Activated T-helper 2 cell treated with anti-CD3 and anti-CD28 coated beads, Interferon-gamma antibody, Interleukin-2, Interleukin-4, amounts not matched to agents 10 μg/mL and 5 μg/mL and 100 μg/mL, durations not matched to agents 14 hours and 24 hours and 36 hours (primary cell): Measurements from ENCODE around the gene NEUROD4. TPM values are rescaled to one million over a fixed set of nuclear protein-coding genes. Genes with fewer than 3 reads are reported as not detected.
A peak's percentile ranks its signal among the peaks of the same experiment; 100 is the strongest.

Source experiments
- DNase-seq: peaks from one replicate; pipeline ENCODE4 v3.0.0; 2021; ENCODE audit warnings: low spot score
- H3K27ac Mint-ChIP-seq: one replicate; pipeline ENCODE4 v1.8.0; 2021; ENCODE audit warnings: mixed read lengths
- H3K27me3 Mint-ChIP-seq: one replicate; pipeline ENCODE4 v1.8.0; 2021; ENCODE audit warnings: low read depth, mixed read lengths
- H3K36me3 Mint-ChIP-seq: one replicate; pipeline ENCODE4 v1.8.0; 2021; ENCODE audit warnings: low read depth, mixed read lengths
- H3K4me1 Mint-ChIP-seq: one replicate; pipeline ENCODE4 v1.8.0; 2021; ENCODE audit warnings: low read depth, mixed read lengths
- H3K4me3 Mint-ChIP-seq: one replicate; pipeline ENCODE4 v1.8.0; 2021; ENCODE audit warnings: low read depth, mild to moderate bottlenecking, moderate library complexity, mixed read lengths
- H3K9me3 Mint-ChIP-seq: one replicate; pipeline ENCODE4 v1.8.0; 2021; ENCODE audit warnings: mixed read lengths
- intact Hi-C: fragments of 100-400 bp; cut with micrococcal nuclease; formaldehyde crosslinking; loops from one replicate; pipeline ENCODE4 v1.15.1; 2023
- total RNA-seq: library from RNA; stranded (reverse); gene quantifications from 2 replicates; pipeline ENCODE4 v1.2.3, GENCODE V29; 2022

NEUROD4 gene
- total RNA-seq = not detected in 2 replicates

- Mint-ChIP-seq H3K4me1 (peaks cover 5% of the 10 kb centered on the region), H3K36me3 (no peaks in the 10 kb centered on the region), H3K27ac (no peak within 1 kb of the TSS)
Observed at GRCh38 chr12:55019784-55020183, at the start of gene NEUROD4. TSS of gene NEUROD4 (plus strand) at chr12:55019974. CDS start at chr12:55026440, 6,466 bp downstream.

GRCh38 chr12:54970741-54971140 lies 49.0 kb upstream of the NEUROD4 start:
- H3K4me3 Mint-ChIP-seq = no peak overlapping the region
- H3K36me3 Mint-ChIP-seq = peaks cover 90% of the 10 kb centered on the region
- peaks cover 85% of the 10 kb centered on the region for H3K4me1 Mint-ChIP-seq
- H3K27ac Mint-ChIP-seq = peak overlapping the region; percentile 38
- no peaks in the 10 kb centered on the region for H3K9me3 Mint-ChIP-seq
- no peak for DNase-seq
- intact Hi-C loops = no loop called here
- H3K27me3 Mint-ChIP-seq = no peaks in the 10 kb centered on the region

More at GRCh38 chr12:55019784-55020183, at the start of gene NEUROD4:
- intact Hi-C loops = no loop called here
- H3K9me3 Mint-ChIP-seq = no peaks in the 10 kb centered on the region
- H3K27me3 Mint-ChIP-seq = peaks cover 66% of the 10 kb centered on the region
- no peak within 1 kb of the TSS for H3K4me3 Mint-ChIP-seq
- no peak for DNase-seq

GRCh38 chr12:54973556-54973955 lies 46.2 kb upstream of the NEUROD4 start:
- intact Hi-C loops = no loop called here
- H3K4me1 Mint-ChIP-seq = peaks cover 81% of the 10 kb centered on the region

GRCh38 chr12:54974279-54974678 lies 45.5 kb upstream of the NEUROD4 start:
- Mint-ChIP-seq H3K4me1 (peaks cover 85% of the 10 kb centered on the region), H3K9me3 (no peaks in the 10 kb centered on the region), H3K27me3 (no peaks in the 10 kb centered on the region), H3K27ac (peak overlapping the region; percentile 79), H3K36me3 (peaks cover 93% of the 10 kb centered on the region), H3K4me3 (peak overlapping the region; percentile 34)
- intact Hi-C loops = no loop called here
- DNase-seq = no peak

More at GRCh38 chr12:54973556-54973955, 46.2 kb upstream of the NEUROD4 start:
- no peak for DNase-seq
- Mint-ChIP-seq H3K9me3 (no peaks in the 10 kb centered on the region), H3K4me3 (no peak overlapping the region), H3K27me3 (no peaks in the 10 kb centered on the region), H3K36me3 (peaks cover 88% of the 10 kb centered on the region), H3K27ac (peak overlapping the region; percentile 64)

- intact Hi-C loops = loop anchor here (5.0 kb wide), 1 partner anchor 113 kb away; no protein-coding TSS in a partner anchor
Observed at GRCh38 chr12:54975272-54975671, 44.5 kb upstream of the NEUROD4 start.

GRCh38 chr12:54975875-54976274 lies 43.9 kb upstream of the NEUROD4 start:
- H3K4me3 Mint-ChIP-seq = peak overlapping the region; percentile 92
- no peaks in the 10 kb centered on the region for H3K27me3 Mint-ChIP-seq
- H3K4me1 Mint-ChIP-seq = peaks cover 84% of the 10 kb centered on the region
- H3K36me3 Mint-ChIP-seq = peaks cover 96% of the 10 kb centered on the region
- peak overlapping the region; percentile 82 for H3K27ac Mint-ChIP-seq
- intact Hi-C loops = loop anchor here (5.0 kb wide), 1 partner anchor 114 kb away; no protein-coding TSS in a partner anchor
- H3K9me3 Mint-ChIP-seq = no peaks in the 10 kb centered on the region
- no peak for DNase-seq

More at GRCh38 chr12:54975272-54975671, 44.5 kb upstream of the NEUROD4 start:
- no peak for DNase-seq
- Mint-ChIP-seq H3K27ac (peak overlapping the region; percentile 78), H3K4me1 (peaks cover 88% of the 10 kb centered on the region), H3K4me3 (peak overlapping the region; percentile 60), H3K36me3 (peaks cover 96% of the 10 kb centered on the region), H3K9me3 (no peaks in the 10 kb centered on the region), H3K27me3 (no peaks in the 10 kb centered on the region)

GRCh38 chr12:54977155-54977554 lies 42.6 kb upstream of the NEUROD4 start:
- DNase-seq = no peak
- peaks cover 98% of the 10 kb centered on the region for H3K36me3 Mint-ChIP-seq
- H3K27me3 Mint-ChIP-seq = no peaks in the 10 kb centered on the region
- H3K4me3 Mint-ChIP-seq = peak overlapping the region; percentile 92
- peaks cover 79% of the 10 kb centered on the region for H3K4me1 Mint-ChIP-seq
- intact Hi-C loops = loop anchor here (5.0 kb wide), 1 partner anchor 115 kb away; no protein-coding TSS in a partner anchor
- peak overlapping the region; percentile 77 for H3K27ac Mint-ChIP-seq
- no peaks in the 10 kb centered on the region for H3K9me3 Mint-ChIP-seq

GRCh38 chr12:54977857-54978256 lies 41.9 kb upstream of the NEUROD4 start:
- peaks cover 77% of the 10 kb centered on the region for H3K4me1 Mint-ChIP-seq
- H3K4me3 Mint-ChIP-seq = peak overlapping the region; percentile 92
- DNase-seq = no peak
- H3K9me3 Mint-ChIP-seq = no peaks in the 10 kb centered on the region
- peaks cover 98% of the 10 kb centered on the region for H3K36me3 Mint-ChIP-seq
- intact Hi-C loops = loop anchor here (5.0 kb wide), 1 partner anchor 116 kb away; no protein-coding TSS in a partner anchor
- H3K27me3 Mint-ChIP-seq = no peaks in the 10 kb centered on the region
- H3K27ac Mint-ChIP-seq = peak overlapping the region; percentile 77

GRCh38 chr12:54980341-54980740 lies 39.4 kb upstream of the NEUROD4 start:
- peaks cover 61% of the 10 kb centered on the region for H3K4me1 Mint-ChIP-seq
- peaks cover 87% of the 10 kb centered on the region for H3K36me3 Mint-ChIP-seq
- H3K9me3 Mint-ChIP-seq = no peaks in the 10 kb centered on the region
- H3K4me3 Mint-ChIP-seq = peak overlapping the region; percentile 92
- intact Hi-C loops = loop anchor here (2.0 to 5.0 kb wide), 3 partner anchors 22 to 952 kb away; partner anchors contain the start of genes DGKA, ORMDL2 and SARNP
- no peaks in the 10 kb centered on the region for H3K27me3 Mint-ChIP-seq
- H3K27ac Mint-ChIP-seq = peak overlapping the region; percentile 89
- DNase-seq = peak; percentile 47

GRCh38 chr12:54981796-54982195 lies 38.0 kb upstream of the NEUROD4 start:
- Mint-ChIP-seq H3K4me3 (peak overlapping the region; percentile 92), H3K27me3 (no peaks in the 10 kb centered on the region), H3K36me3 (peaks cover 75% of the 10 kb centered on the region), H3K27ac (peak overlapping the region; percentile 89), H3K4me1 (peaks cover 61% of the 10 kb centered on the region), H3K9me3 (peaks cover 2% of the 10 kb centered on the region)
- intact Hi-C loops = loop anchor here (2.0 to 5.0 kb wide), 3 partner anchors 23 to 951 kb away; partner anchors contain the start of genes DGKA, ORMDL2 and SARNP
- no peak for DNase-seq

- Mint-ChIP-seq H3K4me1 (peaks cover 62% of the 10 kb centered on the region), H3K27ac (peak overlapping the region; percentile 89), H3K9me3 (peaks cover 7% of the 10 kb centered on the region), H3K36me3 (peaks cover 67% of the 10 kb centered on the region), H3K27me3 (no peaks in the 10 kb centered on the region), H3K4me3 (peak overlapping the region; percentile 92)
- intact Hi-C loops = loop anchor here (1.0 to 5.0 kb wide), 4 partner anchors 8 to 949 kb away; partner anchors contain the start of genes DGKA, ORMDL2 and SARNP
- no peak for DNase-seq
Observed at GRCh38 chr12:54983536-54984101, 36.2 kb upstream of the NEUROD4 start.

GRCh38 chr12:54984658-54985376 lies 35.0 kb upstream of the NEUROD4 start, which contains the start of gene TESPA1:
TSS of gene TESPA1 (minus strand) at chr12:54984762. CDS start at chr12:54974562, 10,200 bp downstream.
- H3K9me3 Mint-ChIP-seq = peaks cover 7% of the 10 kb centered on the region
- H3K4me1 Mint-ChIP-seq = peaks cover 59% of the 10 kb centered on the region
- H3K27ac Mint-ChIP-seq = peak within 1 kb of the TSS; percentile 89
- H3K27me3 Mint-ChIP-seq = no peaks in the 10 kb centered on the region
- intact Hi-C loops = loop anchor here (1.0 to 5.0 kb wide), 3 partner anchors 50 to 947 kb away; partner anchors contain the start of genes DGKA, ORMDL2 and SARNP
- peak; percentile 82 for DNase-seq
- peaks cover 59% of the 10 kb centered on the region for H3K36me3 Mint-ChIP-seq
- H3K4me3 Mint-ChIP-seq = peak within 1 kb of the TSS; percentile 92
